ENCODE results near the gene YES1. TPM values are rescaled to one million over a fixed set of nuclear protein-coding genes. Genes with fewer than 3 reads are reported as not detected.

The YES1 gene
- total RNA-seq, 4 donors from 2014 or later: 78.4 to 101 (median 99.3) TPM

DNA sequence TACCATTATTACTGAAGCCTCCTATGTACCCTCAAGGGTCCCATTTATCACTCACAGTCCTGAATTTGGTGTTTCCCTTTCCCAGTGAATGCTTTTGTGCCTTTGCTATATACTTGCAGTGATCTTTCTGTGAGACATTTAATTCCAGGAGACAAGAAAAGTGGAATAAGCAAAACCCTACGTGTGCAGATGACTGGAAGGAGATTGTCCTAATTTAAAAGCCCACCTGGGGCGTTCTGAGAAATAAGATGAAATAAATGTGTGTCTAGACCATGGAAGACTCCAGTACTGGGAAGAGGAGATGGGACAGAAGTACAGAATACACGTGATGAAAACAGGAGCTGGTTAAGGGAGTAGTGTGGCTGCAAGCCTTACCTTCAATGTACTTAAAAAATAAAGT, 135.3 kb downstream of the YES1 start:
- TF ChIP-seq, protein P1, sequence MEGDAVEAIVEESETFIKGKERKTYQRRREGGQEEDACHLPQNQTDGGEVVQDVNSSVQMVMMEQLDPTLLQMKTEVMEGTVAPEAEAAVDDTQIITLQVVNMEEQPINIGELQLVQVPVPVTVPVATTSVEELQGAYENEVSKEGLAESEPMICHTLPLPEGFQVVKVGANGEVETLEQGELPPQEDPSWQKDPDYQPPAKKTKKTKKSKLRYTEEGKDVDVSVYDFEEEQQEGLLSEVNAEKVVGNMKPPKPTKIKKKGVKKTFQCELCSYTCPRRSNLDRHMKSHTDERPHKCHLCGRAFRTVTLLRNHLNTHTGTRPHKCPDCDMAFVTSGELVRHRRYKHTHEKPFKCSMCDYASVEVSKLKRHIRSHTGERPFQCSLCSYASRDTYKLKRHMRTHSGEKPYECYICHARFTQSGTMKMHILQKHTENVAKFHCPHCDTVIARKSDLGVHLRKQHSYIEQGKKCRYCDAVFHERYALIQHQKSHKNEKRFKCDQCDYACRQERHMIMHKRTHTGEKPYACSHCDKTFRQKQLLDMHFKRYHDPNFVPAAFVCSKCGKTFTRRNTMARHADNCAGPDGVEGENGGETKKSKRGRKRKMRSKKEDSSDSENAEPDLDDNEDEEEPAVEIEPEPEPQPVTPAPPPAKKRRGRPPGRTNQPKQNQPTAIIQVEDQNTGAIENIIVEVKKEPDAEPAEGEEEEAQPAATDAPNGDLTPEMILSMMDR (IDR thresholded peaks at IDR 0.05; ENCODE audit: low read depth): no peak

DNA sequence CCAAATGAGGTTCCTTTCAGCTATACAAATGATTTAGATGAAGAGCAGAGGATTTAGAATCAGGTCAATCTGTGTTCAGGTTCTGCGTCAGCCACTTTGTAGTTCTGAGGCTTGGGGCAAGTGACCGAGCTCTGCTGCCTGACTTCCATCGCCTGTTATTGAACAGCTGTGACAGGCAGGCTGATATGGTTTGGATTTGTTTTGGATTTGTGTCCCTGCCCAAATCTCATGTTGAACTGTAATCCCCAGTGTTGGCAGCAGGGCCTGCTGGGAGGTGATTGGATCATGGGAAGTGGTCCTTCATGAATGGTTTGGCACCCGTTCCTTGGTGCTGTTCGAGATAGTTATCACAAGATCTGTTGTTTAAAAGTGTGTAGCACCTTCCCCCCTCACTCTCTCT, 136.0 kb downstream of the YES1 start:
- TF ChIP-seq, protein P1 (IDR thresholded peaks at IDR 0.05; ENCODE audit: low read depth): no peak

DNA sequence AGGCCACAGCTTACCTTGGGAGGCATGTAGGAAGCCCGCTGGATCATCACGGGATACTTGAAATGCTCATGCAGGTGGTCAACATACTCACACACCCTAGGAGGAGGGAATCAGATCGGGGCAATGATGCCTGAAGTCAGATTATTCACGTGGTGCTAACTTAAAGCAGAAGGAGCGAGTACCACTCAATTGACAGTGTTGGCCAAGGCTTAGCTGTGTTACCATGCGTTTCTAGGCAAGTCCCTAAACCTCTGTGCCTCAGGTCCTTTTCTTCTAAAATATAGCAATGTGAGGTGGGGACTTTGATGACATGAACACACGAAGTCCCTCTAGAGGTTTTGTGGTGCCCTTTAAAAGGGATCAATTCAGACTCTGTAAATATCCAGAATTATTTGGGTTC, 136.7 kb downstream of the YES1 start:
- TF ChIP-seq, protein P1 (IDR thresholded peaks at IDR 0.05; ENCODE audit: low read depth): no peak

DNA sequence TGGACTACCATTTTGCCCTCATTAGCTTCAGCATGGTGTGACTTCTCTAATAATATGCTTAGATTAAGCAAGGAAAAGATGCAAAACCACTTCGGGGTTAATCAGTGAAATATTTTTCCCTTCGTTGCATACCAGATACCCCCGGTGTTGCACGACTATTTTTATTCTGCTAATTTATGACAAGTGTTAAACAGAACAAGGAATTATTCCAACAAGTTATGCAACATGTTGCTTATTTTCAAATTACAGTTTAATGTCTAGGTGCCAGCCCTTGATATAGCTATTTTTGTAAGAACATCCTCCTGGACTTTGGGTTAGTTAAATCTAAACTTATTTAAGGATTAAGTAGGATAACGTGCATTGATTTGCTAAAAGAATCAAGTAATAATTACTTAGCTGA, 138.3 kb downstream of the YES1 start:
- TF ChIP-seq, protein P1 (IDR thresholded peaks at IDR 0.05; ENCODE audit: low read depth): no peak

DNA sequence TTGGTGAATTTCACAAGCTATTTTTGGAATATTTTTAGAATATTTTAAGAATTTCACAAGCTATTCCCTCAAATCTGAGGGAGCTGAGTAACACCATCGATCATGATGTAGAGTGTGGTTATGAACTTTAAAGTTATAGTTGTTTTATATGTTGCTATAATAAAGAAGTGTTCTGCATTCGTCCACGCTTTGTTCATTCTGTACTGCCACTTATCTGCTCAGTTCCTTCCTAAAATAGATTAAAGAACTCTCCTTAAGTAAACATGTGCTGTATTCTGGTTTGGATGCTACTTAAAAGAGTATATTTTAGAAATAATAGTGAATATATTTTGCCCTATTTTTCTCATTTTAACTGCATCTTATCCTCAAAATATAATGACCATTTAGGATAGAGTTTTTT, 138.7 kb downstream of the YES1 start:
- TF ChIP-seq, protein P1 (IDR thresholded peaks at IDR 0.05; ENCODE audit: low read depth): no peak

Small RNA genes within 50 kb of the gene (small RNA-seq; reads per million reads assigned to genes)
- gene BOLA2P1 (not detected), gene RNU1-109P (not detected)

Other genes starting within 250 kb of the YES1 start
- gene CETN1, start 231.9 kb downstream of the YES1 start, total RNA-seq: not detected
- gene CLUL1, start 215.3 kb downstream of the YES1 start, total RNA-seq: 1 to 10 TPM in 1 of 4 donors, under 1 TPM in 1, not detected in 2; 0.34 to 1.5 TPM
- gene TYMS, start 154.6 kb downstream of the YES1 start, total RNA-seq: 10 to 100 TPM in 1 of 4 donors, 1 to 10 TPM in 2, not detected in 1; 3.3 to 10.2 (median 4.3) TPM
- 10 to 100 TPM; 43.9 to 70.1 (median 47.0) TPM for gene ENOSF1, start 99.6 kb downstream of the YES1 start, total RNA-seq
- 1 to 10 TPM in 2 of 4 donors, under 1 TPM in 1, not detected in 1; 0.68 to 2.4 (median 1.1) TPM for gene ADCYAP1, start 92.6 kb upstream of the YES1 start, total RNA-seq